Hindlimb muscle (tissue), 1 donor: ENCODE results near the gene VAPB. TPM values are rescaled to one million over a fixed set of nuclear protein-coding genes. Genes with fewer than 3 reads are reported as not detected.

ENCODE experiments used
- DNase-seq: peaks from one replicate; pipeline ENCODE4 v3.0.0-alpha.2; 2013
- polyA plus RNA-seq: library from polyadenylated mRNA; unstranded; fragments of 120-200 nt; gene quantifications from one replicate; pipeline ENCODE4 v1.2.1, GENCODE V29; 2013; ENCODE audit not compliant: insufficient read length

The VAPB gene
- polyA plus RNA-seq, 1 donor, result 54.2 TPM

- DNase-seq, result no peak
Measured at GRCh38 chr20:58438970-58439808, 50.2 kb downstream of the VAPB start.

DNA sequence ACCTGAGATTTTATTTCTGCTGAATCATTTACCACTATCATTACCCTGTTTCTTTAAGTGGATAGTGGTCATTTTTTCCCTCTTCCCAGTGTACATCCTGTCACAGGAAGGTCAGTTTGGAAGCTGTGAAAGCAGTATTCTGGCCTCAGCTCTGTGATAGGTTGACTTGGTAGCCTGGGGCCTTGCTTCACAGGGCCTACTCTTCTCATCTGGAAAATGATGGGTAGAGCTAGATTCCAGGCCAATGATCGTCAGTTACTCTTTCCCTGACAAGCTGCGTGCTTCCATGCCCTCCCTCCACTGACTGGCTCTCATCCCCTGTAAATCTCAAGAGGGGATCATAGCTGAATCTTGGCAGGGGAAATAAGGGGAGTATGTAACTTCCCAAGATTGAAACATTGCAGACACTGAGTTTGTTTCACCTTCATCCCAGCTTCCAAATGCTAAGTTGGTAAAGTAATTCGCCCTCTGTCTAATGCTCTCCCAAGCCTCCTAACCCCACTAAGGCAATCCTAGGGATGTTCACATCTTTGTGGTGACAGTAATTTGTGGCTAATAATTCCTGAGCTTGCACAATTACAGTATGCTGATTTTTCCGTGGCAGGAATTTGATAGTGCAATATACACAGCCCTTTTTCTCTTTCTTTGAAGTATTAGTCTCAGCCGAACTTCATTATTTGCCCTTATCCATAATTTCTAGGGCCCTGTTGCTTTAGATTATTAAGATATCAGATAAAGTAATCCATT is 51.2 kb downstream of the VAPB start:
- peak; percentile 29 for DNase-seq

GRCh38 chr20:58441723-58442122 is 52.7 kb downstream of the VAPB start:
- no peak for DNase-seq

DNA sequence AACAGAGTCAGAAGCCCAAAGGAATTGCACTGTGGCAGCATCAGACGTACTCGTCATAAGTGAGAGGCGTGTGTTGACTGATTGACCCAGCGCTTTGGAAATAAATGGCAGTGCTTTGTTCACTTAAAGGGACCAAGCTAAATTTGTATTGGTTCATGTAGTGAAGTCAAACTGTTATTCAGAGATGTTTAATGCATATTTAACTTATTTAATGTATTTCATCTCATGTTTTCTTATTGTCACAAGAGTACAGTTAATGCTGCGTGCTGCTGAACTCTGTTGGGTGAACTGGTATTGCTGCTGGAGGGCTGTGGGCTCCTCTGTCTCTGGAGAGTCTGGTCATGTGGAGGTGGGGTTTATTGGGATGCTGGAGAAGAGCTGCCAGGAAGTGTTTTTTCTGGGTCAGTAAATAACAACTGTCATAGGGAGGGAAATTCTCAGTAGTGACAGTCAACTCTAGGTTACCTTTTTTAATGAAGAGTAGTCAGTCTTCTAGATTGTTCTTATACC is 55.8 kb downstream of the VAPB start:
- no peak for DNase-seq

DNA sequence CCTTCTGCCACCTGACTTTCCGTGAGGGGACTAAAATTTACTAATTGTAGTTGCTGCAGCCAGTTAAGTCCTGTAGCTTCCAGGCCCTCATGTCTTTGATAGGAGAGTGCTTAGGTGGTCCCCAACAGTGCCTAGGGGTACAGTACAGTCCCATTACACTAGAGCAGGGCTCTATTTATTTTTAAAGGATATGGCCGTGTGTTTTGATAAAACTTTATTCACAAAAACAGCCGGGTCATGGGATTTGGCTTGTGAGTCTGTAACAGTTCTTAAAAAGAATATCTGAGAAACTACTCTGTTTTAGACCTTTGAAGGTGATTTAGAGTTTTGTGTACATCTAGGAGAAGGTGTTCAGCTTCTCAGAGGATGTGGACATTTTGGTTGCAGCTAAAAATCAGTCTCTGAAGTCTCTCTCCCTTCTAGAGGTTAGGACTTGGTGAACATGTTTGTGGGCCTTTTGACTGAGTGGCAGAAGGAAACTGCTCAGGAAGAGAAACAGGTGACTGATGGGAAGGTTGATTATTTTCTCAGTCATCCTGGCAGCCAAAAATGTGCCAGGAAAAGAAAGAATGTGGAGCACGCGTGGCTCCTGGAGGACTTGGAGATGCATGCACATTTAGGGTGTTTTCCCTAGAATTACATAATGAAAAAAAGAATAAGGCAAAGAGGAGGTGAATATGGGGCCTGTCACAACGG is 57.4 kb downstream of the VAPB start:
- no peak for DNase-seq

DNA sequence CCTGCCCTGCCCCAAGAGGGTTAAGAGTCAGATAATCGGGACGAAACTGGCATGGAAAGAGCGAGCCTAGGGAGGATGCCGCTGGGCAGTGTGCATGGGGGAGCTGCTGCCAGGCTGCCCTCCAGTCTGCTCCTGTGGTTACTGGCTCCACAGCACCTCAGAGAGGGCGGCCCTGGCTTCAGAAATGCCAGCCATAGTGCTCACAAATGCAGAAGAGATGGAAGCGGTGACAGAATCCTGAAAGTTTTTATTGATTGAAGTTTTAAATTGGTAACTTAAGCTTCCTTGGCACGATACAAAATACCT is 57.9 kb downstream of the VAPB start:
- no peak for DNase-seq

GRCh38 chr20:58447511-58448391 is 58.7 kb downstream of the VAPB start:
- DNase-seq, result no peak

GRCh38 chr20:58448958-58449357 is 59.9 kb downstream of the VAPB start:
- no peak for DNase-seq

DNA sequence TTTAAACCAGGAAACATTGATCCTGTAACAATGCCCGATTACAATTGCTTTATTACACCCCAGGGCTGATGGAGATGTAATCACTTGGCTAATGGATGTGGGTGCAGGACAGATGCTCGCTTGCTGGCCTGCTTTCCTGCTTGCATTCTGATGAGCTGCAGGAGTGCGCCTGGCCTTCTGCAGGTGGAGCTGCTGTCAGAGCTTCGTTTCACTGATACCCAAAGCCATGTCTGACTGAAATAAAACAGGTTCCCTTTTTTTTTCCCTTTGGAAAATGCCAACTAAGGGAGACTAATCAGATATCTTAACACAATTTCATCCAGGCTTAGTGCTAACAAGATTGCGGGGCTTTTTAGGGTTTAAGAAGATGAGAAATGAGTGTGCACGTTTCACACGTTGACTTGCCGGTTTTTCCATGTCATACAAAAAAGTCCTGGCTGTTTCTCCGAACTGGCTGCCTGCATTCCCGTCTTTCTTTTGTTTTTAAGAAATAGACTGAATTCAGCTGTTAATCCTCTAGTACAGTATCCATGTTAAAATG is 60.7 kb downstream of the VAPB start:
- no peak for DNase-seq

GRCh38 chr20:58450254-58450653 is 61.2 kb downstream of the VAPB start:
- DNase-seq, result no peak

DNA sequence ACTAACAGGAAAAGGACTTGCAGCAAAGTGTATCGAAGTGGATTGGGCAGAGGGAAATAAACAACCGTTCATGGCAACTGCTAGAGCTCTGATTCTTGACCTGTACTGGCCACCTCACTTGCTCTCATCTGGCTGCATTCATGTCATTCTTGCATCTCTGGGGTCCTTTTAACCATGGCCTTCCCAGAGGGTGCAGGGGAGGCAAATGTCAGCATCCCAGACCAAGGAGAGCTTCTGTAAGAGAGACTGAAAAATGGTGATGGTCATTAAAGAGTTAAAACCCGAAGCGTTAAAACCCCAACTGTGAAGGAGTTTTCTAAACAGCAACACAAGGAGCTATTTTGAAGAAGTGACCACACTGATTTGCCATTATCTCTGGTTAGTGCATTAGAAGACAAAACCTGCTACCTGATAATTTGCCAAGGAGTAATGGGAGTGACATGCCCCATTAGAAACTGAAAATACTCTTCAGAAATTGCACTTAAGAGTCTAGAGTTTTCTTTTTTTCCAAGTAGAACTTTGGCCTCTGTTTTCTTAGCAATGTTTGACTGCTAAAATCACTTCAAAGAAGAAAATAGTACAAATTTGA is 63.7 kb downstream of the VAPB start:
- no peak for DNase-seq

DNA sequence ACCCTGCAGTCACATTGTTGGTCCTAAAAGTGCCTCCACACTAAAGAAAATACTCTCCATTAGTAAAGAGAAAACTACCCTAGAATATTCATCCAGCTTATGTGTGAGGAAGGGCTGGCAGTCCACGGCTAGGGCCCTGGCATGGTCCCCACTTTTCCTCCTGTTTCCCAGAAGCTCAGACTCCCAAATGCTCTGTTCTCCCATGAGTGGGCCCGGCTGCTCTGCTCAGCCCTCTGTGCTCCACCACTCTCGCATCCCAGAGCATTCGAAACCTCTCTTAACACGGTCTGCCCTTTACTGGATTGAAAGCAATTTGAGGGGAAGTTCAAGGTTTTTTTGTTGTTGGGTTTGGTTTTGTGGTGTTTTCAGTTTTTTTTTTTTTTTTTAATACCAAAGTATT is 64.4 kb downstream of the VAPB start:
- DNase-seq, result no peak

- DNase-seq, result no peak
Measured at GRCh38 chr20:58454460-58454859, 65.4 kb downstream of the VAPB start.

DNA sequence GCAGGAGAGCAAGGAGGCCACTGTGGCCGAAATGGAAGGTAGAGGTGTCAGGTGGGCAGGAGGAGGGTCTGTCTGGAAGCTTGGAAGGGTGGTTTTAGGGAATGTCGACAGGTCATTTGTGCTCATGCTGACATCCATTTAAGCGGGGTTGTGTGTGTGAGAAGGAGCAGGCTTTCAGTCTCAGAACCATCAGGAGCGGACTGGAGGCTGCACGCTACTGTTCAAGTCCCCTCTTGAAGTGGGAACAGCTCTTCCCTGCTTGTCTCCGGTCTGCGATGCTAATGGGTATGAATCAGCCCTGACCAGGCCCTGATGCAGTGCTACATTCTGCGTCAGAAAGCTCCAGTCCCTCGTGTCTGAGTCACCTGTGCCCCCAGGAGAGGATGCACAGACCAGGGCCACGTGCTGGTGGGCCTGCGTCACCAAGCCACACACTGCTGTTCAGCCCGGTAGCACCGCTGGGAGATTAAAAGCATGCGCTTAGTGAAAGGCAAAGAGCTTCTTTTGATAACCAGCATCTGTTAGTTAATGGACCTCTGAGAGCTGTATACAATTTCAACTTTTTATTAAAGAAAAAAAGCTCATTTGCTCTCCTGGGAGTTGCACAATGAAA is 68.2 kb downstream of the VAPB start:
- no peak for DNase-seq

DNA sequence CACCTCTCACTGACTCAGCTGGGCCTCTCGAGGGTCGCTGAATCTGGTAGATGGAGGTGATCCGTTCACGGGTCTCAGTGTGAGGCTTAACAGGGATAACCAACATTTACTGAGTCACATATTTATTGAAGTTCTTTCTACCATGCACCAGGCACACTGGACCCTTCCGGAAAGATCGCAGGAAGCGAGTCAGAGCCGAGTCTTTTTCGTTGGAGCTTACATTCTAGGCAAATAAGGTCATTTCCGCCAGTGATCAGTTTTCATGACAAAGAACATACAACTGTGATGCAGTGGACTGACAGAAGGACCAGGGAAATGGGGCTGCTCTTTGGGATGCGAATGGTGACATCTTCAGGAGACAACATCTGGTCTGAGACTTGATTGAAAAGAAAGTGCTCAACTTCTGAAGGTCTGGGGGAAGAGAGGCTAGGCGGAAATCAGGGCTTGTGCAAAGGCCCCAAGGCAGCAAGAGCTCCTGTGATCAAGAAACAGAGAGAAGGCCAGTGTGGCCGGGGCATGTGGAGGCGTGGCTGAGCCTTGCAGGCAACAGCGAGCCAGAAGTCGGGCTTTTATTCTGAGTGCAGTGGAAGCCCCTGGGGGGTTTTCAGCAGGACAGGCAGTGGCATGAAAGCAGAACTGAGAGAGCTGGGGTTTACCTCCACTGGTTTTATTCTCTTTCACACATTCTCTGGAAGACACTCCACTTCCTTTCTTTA is 69.5 kb downstream of the VAPB start:
- DNase-seq, result no peak

DNA sequence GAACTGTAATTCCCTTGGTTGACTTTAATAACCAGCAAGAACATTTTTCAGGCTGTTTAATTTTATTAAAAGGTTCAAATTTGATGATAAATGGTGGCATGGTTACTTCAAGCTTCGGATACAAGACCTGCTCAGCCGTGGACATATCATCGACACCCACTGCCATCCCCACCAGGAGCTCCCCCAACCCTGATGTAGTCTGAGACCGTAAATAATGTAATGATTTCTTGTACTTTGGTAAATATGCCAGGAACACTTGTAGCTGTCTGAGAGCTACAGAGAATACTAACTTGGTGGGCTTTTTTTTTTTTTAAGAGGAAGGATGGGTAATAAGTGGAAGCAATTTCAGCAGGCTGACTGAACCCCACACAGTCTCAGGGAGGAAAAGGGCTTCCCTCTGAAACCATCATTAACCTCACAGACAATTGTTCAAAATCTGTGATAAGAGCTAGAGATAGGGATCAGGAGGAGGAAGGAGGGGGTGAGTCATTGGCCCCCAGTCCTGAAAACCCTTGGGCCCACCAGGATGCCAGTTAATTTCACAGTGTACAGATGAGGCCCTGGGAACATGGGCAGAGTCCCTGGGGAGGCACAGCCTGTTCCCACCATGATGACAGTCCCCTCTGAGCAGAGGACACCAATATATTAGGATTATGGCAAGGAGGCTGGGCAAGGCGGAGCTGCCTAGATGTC is 70.2 kb downstream of the VAPB start:
- no peak for DNase-seq

DNA sequence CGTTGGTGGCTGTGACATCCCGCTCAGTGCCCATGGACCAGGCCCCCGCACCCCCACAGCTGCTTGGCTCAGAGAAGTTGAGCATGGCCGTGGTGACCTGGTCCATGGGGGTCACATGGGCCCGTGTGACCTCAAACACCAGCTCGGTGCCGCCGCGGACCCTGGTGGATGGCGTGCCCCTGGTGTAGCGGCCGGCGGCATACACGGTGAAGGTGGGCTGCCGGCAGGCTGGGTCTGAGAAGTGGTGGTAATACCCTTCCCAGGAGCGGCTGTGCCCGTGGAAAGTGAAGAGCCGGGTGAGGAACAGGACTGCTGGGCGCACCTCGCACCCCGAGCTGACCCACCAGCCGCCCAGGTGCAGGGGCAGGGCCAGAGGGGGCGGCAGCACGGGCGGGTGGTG is 72.1 kb downstream of the VAPB start:
- no peak for DNase-seq

DNA sequence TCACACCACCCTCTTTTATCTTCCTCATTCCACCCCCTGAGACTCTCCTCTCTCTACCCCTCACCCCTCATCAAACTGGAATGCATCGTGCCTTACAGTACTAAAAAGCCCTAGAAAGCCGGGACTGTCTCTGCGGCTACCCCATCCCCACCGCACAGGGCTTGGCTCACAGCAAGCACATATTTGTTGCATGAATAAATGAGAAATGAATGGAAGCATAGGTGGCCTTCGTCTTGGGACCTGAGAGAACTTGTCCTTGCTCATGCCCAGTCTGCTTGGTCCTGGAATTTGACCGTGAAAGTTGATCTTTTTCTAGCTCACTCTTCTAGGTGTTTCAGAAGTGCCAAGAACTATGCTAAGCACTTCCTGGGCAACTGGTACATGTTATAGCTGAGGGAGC is 72.9 kb downstream of the VAPB start:
- no peak for DNase-seq

- DNase-seq, result no peak
Measured at GRCh38 chr20:58463256-58463655, 74.2 kb downstream of the VAPB start.

- DNase-seq, result no peak
Measured at GRCh38 chr20:58464838-58465237, 75.8 kb downstream of the VAPB start.
